ENCODE measurements around the gene LILRA2.
"Not testable (repeated sequence)": the region's sequence is repeated elsewhere in the genome, so short reads cannot be mapped to it uniquely, and the experiment has no call there.

DNA sequence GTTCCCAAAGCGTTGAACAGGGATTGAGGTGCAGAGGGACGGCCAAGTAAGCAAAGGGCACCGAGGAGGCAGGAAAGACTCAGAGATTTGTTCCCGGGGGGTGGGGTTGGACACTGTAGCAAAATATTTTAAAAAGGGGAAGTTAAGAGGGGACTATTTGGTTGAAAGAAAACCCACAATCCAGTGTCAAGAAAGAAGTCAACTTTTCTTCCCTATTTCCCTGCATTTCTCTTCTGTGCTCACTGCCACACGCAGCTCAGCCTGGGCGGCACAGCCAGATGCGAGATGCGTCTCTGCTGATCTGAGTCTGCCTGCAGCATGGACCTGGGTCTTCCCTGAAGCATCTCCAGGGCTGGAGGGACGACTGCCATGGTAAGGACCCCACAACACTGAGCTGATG, 56.7 kb downstream of the LILRA2 start, which contains the start of gene LILRB1:
- TF ChIP-seq POLR2AphosphoS5 (IDR thresholded peaks at IDR 0.05; ENCODE audit: low read depth, low read length); SIN3A (IDR thresholded peaks at IDR 0.05; ENCODE audit: borderline replicate concordance, insufficient read depth, low read length); TAF1 (IDR thresholded peaks at IDR 0.05; ENCODE audit: borderline replicate concordance, insufficient read depth, low read length): not testable (repeated sequence)
- TF ChIP-seq, protein P1, sequence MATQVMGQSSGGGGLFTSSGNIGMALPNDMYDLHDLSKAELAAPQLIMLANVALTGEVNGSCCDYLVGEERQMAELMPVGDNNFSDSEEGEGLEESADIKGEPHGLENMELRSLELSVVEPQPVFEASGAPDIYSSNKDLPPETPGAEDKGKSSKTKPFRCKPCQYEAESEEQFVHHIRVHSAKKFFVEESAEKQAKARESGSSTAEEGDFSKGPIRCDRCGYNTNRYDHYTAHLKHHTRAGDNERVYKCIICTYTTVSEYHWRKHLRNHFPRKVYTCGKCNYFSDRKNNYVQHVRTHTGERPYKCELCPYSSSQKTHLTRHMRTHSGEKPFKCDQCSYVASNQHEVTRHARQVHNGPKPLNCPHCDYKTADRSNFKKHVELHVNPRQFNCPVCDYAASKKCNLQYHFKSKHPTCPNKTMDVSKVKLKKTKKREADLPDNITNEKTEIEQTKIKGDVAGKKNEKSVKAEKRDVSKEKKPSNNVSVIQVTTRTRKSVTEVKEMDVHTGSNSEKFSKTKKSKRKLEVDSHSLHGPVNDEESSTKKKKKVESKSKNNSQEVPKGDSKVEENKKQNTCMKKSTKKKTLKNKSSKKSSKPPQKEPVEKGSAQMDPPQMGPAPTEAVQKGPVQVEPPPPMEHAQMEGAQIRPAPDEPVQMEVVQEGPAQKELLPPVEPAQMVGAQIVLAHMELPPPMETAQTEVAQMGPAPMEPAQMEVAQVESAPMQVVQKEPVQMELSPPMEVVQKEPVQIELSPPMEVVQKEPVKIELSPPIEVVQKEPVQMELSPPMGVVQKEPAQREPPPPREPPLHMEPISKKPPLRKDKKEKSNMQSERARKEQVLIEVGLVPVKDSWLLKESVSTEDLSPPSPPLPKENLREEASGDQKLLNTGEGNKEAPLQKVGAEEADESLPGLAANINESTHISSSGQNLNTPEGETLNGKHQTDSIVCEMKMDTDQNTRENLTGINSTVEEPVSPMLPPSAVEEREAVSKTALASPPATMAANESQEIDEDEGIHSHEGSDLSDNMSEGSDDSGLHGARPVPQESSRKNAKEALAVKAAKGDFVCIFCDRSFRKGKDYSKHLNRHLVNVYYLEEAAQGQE (IDR thresholded peaks at IDR 0.05; ENCODE audit: insufficient read depth in 1 of 2, low read depth in 2 of 2, low read length in 2 of 2) = not testable (repeated sequence)
